Ureter (tissue), 1 donor: ENCODE measurements around the gene ZDHHC3. TPM values are rescaled to one million over a fixed set of nuclear protein-coding genes. Genes with fewer than 3 reads are reported as not detected.

Experiments
- DNase-seq: peaks from one replicate; pipeline ENCODE4 v3.0.0-alpha.2; 2020; ENCODE audit warnings: low spot score
- total RNA-seq: library from RNA; stranded (reverse); gene quantifications from one replicate; pipeline ENCODE4 v1.2.4, GENCODE V29; 2023
- donor health status: DM: yes; HTN: yes; CAD: no.

Gene ZDHHC3
- total RNA-seq, 1 donor from 2014 or later, result 151 TPM

DNA sequence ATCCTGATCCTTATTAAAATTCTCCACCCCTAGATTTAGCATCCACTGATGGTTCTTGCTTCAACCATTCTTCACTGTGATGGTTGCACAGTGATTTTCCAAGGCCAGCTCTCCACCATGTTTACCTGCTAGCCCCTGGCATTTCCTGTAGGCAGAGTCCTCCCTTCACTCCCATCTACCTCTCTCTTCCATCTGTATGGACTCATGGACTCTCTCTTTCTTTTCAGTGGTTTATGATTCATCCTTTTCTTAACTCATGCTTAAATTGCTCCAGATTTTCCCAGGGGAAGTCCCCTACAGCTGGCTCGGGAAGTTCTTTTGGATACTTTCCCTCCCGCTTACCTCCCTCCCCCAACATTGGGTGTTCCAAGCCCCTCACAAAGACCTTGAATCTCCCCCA, 82.9 kb downstream of the ZDHHC3 start:
- DNase-seq, result no peak

DNA sequence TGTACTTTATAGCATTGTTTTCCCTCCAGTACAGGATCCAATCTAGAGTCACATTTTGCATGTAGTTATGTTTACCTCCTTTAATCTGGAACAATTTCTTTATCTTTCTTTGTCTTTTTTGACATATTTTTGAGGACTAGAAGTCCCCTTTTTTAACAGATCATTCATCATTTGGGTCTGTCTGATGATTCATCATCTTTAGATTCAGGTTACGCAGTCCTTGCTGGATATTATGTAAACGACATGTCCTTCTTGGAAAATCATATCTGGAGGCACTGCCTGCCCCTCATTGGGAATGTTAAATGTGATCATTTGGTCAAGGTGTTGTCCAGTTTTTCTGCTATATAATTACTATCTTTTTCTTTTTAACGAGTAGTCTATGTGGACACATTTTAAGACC, 83.3 kb downstream of the ZDHHC3 start:
- DNase-seq, result no peak

DNA sequence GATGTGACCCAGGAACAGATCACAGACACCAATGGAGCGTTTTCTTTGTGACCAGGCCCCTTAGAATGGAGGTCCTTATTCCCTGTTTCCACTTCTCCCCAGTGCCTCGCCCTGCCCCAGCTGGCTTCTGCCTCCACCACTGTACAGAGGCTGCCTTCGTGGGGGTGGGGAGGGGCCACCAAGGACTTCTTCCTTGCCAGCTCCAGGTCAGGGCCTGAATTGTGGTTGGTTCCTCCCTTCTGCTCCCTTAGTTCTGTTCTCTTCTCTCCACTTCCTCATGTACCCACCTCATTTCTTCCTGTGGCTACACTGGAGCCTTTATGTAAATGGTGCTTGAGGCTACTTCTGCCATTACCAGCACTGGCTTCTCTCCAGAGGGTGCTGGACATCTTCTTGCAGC, 85.1 kb downstream of the ZDHHC3 start:
- no peak for DNase-seq

DNA sequence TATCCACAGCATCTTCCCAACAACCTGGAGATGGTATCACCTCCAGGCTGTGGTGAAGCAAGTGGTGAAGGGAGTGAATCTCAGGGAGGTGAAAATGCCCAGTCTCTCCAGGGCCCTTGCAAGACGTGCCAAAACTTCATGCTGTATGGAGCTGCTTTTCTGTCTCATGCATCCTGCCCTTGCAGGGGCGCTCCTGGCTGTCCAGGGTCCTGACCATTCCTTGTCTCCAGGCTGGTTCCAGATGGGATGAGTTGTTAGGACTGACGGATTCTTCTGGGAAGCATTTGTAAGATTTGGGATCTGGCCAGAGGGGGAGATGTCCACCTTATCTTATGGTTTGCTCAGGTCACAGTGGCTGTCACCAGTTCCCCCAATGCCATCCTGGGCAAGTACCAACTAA, 85.7 kb downstream of the ZDHHC3 start:
- DNase-seq, result no peak

DNA sequence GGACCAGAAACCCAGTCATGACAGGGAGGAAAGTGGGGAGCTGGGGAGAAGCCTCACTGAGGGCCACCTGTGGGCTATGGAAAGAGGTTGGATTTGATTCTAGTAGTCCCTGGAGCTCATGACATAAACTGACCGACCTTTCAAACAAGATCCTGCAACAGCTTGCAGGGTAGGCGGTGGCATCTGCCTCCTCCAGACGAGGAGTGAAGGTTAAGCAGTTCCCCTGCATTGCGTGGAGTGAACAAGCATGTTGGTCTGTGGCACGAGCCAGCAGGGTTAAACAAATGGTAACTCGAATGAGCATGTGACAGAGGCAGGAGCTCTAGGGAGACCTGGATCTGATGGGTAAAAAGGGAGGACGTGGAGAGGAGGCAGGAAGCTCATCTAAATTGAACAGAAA, 88.9 kb downstream of the ZDHHC3 start:
- no peak for DNase-seq

DNA sequence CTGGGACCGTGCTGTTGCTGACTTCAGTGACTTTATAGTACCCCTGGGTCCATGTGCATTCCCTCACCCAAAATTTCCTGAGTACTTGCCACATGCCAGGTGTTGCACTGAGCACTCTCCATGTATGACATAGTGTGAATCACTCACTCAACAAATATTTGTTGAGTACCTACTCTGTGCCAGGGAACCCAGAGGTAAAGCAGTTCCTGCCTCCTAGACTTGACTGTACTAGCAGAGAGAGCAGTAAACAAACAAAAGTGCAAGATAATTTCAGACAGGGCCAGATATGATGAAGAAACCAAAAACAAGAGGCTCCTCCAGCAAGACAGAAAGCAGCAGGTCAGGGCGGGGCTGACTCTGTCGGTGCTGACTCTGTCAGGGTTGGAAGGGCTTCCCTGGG, 89.4 kb downstream of the ZDHHC3 start:
- no peak for DNase-seq

DNA sequence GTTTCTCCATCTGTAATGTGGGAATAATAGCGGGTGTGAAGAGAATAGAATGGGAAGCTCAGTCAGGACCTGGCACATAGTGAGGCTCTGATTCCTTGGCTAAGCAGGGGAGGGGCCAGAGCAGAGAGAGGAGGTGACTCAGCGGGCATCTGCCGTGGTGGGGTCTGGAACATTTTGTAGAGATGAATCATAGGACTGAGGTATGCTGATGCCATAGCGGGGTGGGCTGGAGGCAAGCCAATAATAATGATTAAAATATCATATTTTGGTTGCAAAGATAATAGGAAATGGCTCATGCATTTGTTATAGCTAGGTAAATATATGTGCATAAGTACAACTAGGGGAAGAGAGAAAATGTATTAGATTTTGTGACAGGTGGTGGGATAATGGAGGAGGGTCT, 90.4 kb downstream of the ZDHHC3 start:
- DNase-seq, result no peak

DNA sequence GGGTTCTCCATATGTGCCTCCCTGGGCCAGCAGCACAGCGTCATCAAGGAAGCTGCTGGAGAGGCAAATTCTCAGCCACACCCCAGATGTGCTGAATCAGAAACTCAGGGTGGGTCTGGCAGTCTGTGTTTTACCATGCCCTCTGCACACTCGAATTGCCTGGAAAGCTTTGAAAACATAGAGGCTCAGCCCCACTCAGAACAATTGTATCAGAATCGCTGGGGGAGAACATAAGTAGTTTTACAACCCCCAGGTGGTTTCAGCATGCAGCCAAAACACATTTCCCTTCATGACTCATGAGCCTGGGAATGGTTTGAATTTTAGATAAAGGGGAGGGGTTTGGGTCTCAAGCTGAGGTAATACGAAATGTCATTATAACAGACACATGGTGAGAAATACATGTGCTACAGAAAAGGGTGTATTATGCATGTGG, 92.0 kb downstream of the ZDHHC3 start:
- DNase-seq, result no peak

DNA sequence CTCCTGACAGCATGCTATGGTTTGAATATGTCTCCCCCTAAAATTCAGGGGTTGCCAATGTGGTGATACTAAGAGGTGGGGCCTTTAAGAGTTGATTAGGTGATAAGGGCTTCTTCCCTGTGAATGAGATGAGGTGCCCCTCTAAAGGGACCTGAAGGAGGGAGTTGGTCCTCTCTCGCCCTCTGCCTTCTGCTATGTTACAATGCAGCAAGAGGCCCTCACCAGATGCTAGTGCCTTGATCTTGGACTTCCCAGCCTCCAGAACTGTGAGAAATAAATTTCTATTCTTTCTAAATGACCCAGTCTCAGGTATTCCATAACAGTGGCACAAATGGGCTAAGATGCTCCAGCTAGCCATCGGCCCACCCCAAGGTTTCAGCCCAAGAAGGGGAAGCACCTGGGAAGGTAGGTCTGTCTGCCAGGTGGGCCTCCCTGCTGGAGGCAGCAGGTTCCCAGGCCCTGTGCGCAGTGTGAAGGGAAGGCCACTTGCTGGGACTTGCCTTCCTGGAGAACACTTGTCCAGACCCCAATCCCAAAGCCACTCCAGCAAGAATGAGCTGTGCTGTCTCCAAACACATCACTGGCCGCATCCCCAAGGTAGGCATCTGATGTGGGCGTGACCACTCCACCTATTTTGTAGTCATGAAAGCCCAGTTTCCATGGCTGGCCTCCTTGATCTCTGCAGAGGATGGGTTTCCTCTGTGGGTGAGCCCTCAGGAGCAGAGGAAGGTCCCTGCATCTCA, 92.6 kb downstream of the ZDHHC3 start:
- DNase-seq, result no peak

DNA sequence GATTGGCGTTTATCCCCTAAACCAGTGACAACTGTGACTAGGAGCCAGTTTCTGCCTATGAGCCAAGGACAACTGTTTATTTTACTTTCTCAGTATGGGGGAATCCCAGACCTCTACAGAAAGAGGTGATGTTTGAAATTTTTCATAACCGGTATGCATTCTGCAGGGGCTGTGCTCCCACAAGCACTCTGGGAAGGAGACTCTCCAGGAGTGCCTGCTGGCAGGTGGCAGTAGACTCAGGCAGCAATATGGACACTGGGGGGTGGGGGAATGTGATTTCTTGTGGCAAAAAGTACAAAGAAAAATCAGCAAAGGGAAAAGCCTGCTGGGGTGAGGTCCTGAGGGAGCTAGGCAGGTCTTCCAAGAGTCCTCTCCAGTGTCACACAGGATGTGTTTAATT, 95.7 kb downstream of the ZDHHC3 start:
- no peak for DNase-seq

DNA sequence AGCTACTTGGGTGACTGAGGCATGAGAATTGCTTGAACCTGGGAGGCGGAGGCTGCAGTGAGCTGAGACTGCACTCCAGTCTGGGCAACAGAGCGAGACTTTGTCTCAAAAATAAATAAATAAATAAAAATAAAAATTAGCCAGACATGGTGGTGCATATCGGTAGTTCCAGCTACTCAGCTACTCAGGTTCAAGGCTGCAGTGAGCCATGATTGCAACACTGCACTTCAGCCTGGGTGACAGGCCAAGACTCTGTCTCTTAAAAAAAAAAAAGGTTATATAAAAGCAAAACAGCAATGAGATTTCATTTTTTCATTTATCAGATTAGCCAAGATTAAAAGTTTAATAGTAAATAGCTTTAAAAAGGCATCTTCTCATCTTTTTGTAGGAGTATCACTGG, 98.6 kb downstream of the ZDHHC3 start:
- no peak for DNase-seq

DNA sequence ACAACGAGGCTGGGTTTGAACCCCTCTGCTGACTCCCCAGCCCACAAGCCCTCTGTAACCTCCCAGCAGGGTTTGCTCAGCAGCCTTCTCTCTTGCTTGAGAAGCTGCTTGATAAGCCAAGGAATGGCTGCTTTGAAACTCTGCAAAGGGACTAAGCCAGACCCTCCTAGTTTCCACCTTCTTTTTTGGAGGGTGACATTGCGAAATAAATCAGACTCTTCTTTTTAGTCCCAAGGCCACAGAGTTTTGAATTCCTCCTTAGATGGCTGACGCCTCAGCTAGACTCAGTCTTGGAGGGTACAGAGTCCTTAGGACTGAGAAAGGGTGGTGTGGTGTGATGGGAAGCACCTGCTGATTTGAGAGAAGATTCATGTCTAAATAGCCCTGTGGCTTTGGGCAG, 100.4 kb downstream of the ZDHHC3 start:
- no peak for DNase-seq

Other genes with a start within 250 kb of the ZDHHC3 start
- gene ZNF501, start 246.5 kb downstream of the ZDHHC3 start, total RNA-seq, result 6.3 TPM
- gene KIAA1143, start 214.6 kb downstream of the ZDHHC3 start, total RNA-seq, result 27.4 TPM
- gene KIF15, start 214.4 kb downstream of the ZDHHC3 start, total RNA-seq, result 0.83 TPM
- 13.1 TPM for gene TMEM42, start 114.3 kb downstream of the ZDHHC3 start, total RNA-seq
- gene TGM4, start 101.6 kb downstream of the ZDHHC3 start, total RNA-seq, result not detected
- 62.1 TPM for gene EXOSC7, start 70 bp upstream of the ZDHHC3 start, total RNA-seq
- 58.9 TPM for gene CLEC3B, start 50.1 kb upstream of the ZDHHC3 start, total RNA-seq
- gene CDCP1, start 170.2 kb upstream of the ZDHHC3 start, total RNA-seq, result 40.6 TPM